ENCODE data around the gene CSNK1G1. TPM values are rescaled to one million over a fixed set of nuclear protein-coding genes. Genes with fewer than 3 reads are reported as not detected.

The CSNK1G1 gene
- total RNA-seq, 1 donor from 2014 or later: 19.9 TPM

DNA sequence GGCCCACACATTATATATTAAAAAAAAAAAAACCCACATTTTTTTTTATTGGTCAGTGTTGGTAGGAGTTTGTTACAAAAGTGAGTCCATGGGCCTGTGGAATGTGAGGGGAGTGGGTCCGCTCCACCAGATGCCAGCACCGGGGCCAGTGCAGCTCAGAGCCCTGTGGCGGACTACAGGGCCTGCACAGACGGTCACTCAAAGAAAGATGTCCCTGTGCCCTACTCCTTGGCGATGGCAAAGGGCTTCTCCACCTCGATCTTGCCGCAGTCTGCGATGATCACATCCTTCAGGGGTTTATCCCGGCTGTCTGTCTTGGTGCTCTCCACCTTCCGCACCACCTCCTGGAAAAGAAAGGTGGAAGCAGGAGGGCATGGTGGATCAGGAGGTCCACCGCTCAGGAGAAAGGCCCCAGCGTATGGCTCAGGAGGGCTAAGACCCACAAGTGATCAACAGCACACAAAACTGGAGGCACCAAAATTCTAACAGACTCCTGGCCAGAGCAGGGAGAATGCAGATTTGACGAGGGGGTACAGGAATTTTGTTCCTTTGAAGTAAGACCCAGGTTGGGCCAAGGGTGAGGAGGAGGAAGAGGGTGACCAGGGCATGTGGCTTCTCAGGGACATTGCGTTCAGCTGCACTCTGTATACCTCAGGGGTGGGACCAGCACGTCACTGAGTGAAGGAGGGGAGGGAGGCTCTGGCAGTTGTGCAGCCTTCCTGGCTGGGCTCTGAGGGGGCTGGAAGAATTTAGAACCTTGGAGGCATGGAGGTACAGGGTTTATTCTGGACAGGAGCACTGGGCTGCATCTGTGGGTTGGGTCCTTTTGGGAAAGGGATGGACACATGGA lies 199.9 kb downstream of the CSNK1G1 start:
- peaks cover 13% of the 10 kb centered on the region for H3K4me1 Mint-ChIP-seq (ENCODE audit: unreplicated experiment)
- no peak for TF ChIP-seq CTCF (conservative IDR thresholded peaks at IDR 0.05)
- no peak for DNase-seq (ENCODE audit: extremely low spot score, unreplicated experiment)
- H3K36me3 Mint-ChIP-seq: peaks cover 16% of the 10 kb centered on the region
- H3K27me3 Mint-ChIP-seq: peaks cover 15% of the 10 kb centered on the region
- no peaks in the 10 kb centered on the region for H3K9me3 Mint-ChIP-seq
- peak overlapping the region; percentile 29 for H3K27ac Mint-ChIP-seq
- no peak overlapping the region for H3K4me3 Mint-ChIP-seq

DNA sequence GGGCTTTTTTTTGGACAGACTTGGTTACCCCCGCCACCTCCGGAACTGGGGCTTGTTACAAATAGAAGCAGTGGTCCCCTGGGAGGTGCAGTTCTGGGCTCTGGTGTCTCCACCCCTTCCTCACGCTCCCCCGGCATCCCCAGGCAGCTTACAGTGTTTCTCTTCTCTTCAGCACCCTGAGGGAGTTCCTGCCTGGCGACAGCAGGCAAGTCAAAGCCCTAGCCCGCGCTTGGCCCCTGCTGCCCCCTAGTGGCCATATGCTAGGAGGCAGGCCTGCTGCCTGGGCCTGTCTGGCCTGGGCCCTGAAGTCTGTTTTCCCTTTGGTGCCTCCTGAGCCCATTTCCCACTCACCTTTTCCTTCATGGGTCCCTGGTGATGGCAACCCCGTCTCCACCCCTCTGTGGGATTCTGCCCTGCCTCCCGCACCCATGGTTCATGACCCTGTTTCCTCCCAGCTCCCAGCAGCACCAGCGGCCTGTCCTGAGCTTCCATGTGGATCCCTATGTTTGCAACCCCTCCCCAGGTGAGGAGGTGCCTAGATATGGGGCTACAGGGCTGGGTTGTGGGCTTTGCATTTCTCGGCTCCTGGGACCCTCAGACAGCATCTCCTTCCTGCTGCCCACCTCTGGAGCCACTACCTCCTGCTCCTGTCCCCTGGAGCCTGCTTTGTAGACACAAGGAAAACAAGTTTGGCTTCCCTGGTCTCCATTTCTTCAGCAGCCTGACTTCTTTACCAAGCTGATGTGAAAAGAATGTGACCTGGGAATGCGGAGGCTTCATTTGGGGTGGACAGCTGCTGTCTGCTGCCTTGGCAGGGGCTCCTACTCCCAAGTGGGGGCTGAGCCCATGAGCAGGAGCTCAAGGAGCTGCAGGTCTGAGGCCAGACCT lies 202.2 kb downstream of the CSNK1G1 start:
- H3K9me3 Mint-ChIP-seq: no peaks in the 10 kb centered on the region
- TF ChIP-seq CTCF (conservative IDR thresholded peaks at IDR 0.05): peak; percentile 98
- H3K36me3 Mint-ChIP-seq: peaks cover 7% of the 10 kb centered on the region
- peak overlapping the region; percentile 84 for H3K27ac Mint-ChIP-seq
- peak; percentile 96 for DNase-seq (ENCODE audit: extremely low spot score, unreplicated experiment)
- H3K27me3 Mint-ChIP-seq: peaks cover 25% of the 10 kb centered on the region
- peak overlapping the region; percentile 87 for H3K4me3 Mint-ChIP-seq
- peaks cover 11% of the 10 kb centered on the region for H3K4me1 Mint-ChIP-seq (ENCODE audit: unreplicated experiment)

- H3K4me1 Mint-ChIP-seq (ENCODE audit: unreplicated experiment): peaks cover 11% of the 10 kb centered on the region
- no peak overlapping the region for H3K27ac Mint-ChIP-seq
- no peak for TF ChIP-seq CTCF (conservative IDR thresholded peaks at IDR 0.05)
- peaks cover 25% of the 10 kb centered on the region for H3K27me3 Mint-ChIP-seq
- DNase-seq (ENCODE audit: extremely low spot score, unreplicated experiment): no peak
- H3K36me3 Mint-ChIP-seq: peaks cover 4% of the 10 kb centered on the region
- H3K9me3 Mint-ChIP-seq: no peaks in the 10 kb centered on the region
- H3K4me3 Mint-ChIP-seq: peak overlapping the region; percentile 52
Measured at GRCh38 chr15:64152507-64153387, 203.2 kb downstream of the CSNK1G1 start.

DNA sequence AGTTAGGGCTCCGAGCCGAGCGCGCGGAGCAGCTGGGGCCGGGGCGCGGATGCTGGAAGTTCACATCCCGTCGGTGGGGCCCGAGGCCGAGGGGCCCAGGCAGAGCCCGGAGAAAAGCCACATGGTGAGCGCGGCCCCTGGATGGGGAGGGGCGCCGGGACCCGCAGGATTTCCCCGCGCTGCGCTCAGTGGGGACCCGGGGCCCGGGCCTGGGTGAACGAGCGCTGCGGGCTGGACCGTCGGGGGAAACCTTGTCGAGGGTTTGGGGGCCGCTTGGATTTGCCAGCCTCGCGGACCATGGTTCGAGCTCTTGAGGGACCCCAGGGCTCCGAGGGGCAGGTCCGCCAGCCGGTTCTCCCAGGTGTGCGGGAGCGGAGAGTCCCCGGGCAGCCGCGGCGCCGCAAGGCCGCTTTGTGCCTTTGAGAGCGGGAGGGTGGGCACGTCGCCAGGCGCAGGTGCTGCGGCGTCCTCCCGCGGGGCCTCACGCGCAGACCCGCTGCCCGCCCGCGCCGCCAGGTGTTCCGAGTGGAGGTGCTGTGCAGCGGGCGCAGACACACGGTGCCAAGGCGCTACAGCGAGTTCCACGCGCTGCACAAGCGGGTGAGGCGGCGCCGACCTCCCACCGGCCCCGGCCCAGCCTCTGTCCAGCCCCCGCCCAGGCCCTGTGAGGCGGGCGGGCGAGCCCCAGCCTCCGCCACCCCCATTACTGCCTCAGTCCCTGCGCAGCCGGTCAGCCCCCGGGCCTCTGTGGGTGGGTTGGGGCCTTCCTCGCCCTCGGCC lies 204.1 kb downstream of the CSNK1G1 start, which contains the start of gene SNX22:
SNX22 (plus strand) TSS at position 5 of the 780 bp plus-strand sequence; CDS start at position 50, 45 bp downstream.
- H3K9me3 Mint-ChIP-seq: no peaks in the 10 kb centered on the region
- H3K27me3 Mint-ChIP-seq: peaks cover 25% of the 10 kb centered on the region
- H3K4me3 Mint-ChIP-seq: peak within 1 kb of the TSS; percentile 90
- DNase-seq (ENCODE audit: extremely low spot score, unreplicated experiment): no peak
- no peak within 1 kb of the TSS for H3K27ac Mint-ChIP-seq
- H3K36me3 Mint-ChIP-seq: peaks cover 4% of the 10 kb centered on the region
- no peak for TF ChIP-seq CTCF (conservative IDR thresholded peaks at IDR 0.05)
- peaks cover 11% of the 10 kb centered on the region for H3K4me1 Mint-ChIP-seq (ENCODE audit: unreplicated experiment)

All from type B pancreatic cell (in vitro differentiated cells).